Adipocyte (in vitro differentiated cells): ENCODE data around the gene DBNDD1.

Experiments
- DNase-seq: peaks from one replicate; pipeline ENCODE4 v3.0.0-alpha.2; 2015; ENCODE audit warnings: low read depth
- H3K27me3 ChIP-seq: replicated peaks from 2 replicates; pipeline ENCODE4 v1.7.0; 2013; ENCODE audit warnings: mild to moderate bottlenecking, low read length, moderate library complexity; ENCODE audit not compliant: control insufficient read depth, insufficient read depth
- H3K36me3 ChIP-seq: 2 replicates; pipeline ENCODE4 v1.7.0; 2013; ENCODE audit warnings: low read length, mild to moderate bottlenecking, moderate library complexity; ENCODE audit not compliant: control insufficient read depth, insufficient read depth, severe bottlenecking
- H3K4me1 ChIP-seq: 2 replicates; pipeline ENCODE4 v1.7.0; 2013; ENCODE audit warnings: mild to moderate bottlenecking, low read length, moderate library complexity; ENCODE audit not compliant: control insufficient read depth, insufficient read depth
- H3K4me3 ChIP-seq: 2 replicates; pipeline ENCODE4 v1.7.0; 2013; ENCODE audit warnings: mild to moderate bottlenecking, low read length, moderate library complexity
- H3K9ac ChIP-seq: 2 replicates; pipeline ENCODE4 v1.7.0; 2013; ENCODE audit warnings: mild to moderate bottlenecking, low read length, moderate library complexity
- H3K9me3 ChIP-seq: 2 replicates; pipeline ENCODE4 v1.7.0; 2013; ENCODE audit warnings: mild to moderate bottlenecking, low read length, moderate library complexity; ENCODE audit not compliant: control insufficient read depth

DBNDD1 gene

DNA sequence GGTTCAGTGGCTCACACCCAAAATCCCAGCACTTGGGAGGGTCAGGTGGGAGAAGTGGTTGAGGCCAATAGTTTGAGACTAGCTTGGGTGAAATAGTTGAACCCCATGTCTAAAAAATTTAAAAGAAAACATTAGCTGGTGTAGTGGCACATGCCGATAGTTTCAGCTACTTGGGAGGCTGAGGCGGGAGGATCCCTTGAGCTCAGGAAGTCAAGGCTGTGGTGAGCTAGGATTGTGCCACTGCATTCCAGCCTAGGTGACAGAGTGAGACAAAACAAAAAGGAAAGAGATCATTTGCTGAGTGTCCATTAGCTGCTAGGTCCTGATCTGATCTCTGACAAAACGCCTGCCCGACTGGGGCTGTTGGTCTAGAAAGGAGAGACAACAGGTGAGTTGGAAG lies 14.1 kb upstream of the DBNDD1 start:
- H3K36me3 ChIP-seq, result peaks cover 35% of the 10 kb centered on the region

GRCh38 chr16:90032674-90033331 lies 13.5 kb upstream of the DBNDD1 start:
- H3K36me3 ChIP-seq, result peaks cover 29% of the 10 kb centered on the region
- peak; percentile 52 for DNase-seq
- no peaks in the 10 kb centered on the region for H3K9me3 ChIP-seq
- H3K27me3 ChIP-seq, result no peaks in the 10 kb centered on the region
- no peaks in the 10 kb centered on the region for H3K4me1 ChIP-seq
- no peak overlapping the region for H3K4me3 ChIP-seq
- no peak overlapping the region for H3K9ac ChIP-seq

More for the DNA sequence above, 14.1 kb upstream of the DBNDD1 start:
- no peak for DNase-seq
- Histone ChIP-seq H3K27me3 (no peaks in the 10 kb centered on the region), H3K9ac (no peak overlapping the region), H3K4me3 (no peak overlapping the region), H3K4me1 (no peaks in the 10 kb centered on the region), H3K9me3 (no peaks in the 10 kb centered on the region)

DNA sequence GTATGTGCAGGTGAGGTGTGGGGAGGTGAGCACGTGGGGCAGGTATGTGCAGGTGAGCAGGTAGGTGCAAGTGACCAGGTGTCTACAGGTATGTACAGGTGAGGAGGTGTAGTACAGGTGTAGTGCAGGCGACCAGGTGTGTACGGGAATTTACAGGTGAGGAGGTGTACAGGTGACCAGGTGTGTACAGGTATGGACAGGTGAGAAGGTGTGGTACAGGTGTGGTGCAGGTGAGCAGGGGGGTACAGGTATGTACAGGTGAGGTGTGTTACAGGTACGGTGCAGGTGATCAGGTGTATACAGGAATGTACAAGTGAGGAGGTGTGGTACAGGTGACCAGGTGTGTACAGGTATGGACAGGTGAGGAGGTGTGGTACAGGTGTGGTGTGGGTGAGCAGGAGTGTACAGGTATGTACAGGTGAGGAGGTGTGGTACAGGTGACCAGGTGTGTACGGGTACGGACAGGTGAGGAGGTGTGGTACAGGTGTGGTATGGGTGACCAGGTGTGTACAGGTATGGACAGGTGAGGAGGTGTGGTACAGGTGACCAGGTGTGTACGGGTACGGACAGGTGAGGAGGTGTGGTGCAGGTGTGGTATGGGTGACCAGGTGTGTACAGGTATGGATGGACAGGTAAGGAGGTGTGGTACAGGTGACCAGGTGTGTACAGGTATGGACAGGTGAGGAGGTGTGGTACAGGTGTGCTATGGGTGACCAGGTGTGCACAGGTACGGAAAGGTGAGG lies 12.8 kb upstream of the DBNDD1 start:
- H3K4me3 ChIP-seq, result no peak overlapping the region
- H3K9me3 ChIP-seq, result no peaks in the 10 kb centered on the region
- peak; percentile 46 for DNase-seq
- H3K27me3 ChIP-seq, result no peaks in the 10 kb centered on the region
- H3K9ac ChIP-seq, result no peak overlapping the region
- no peaks in the 10 kb centered on the region for H3K4me1 ChIP-seq
- peaks cover 23% of the 10 kb centered on the region for H3K36me3 ChIP-seq

- no peak for DNase-seq
- Histone ChIP-seq H3K4me3 (no peak overlapping the region), H3K4me1 (no peaks in the 10 kb centered on the region), H3K9me3 (no peaks in the 10 kb centered on the region), H3K36me3 (peaks cover 16% of the 10 kb centered on the region), H3K27me3 (no peaks in the 10 kb centered on the region), H3K9ac (no peak overlapping the region)
Observed at GRCh38 chr16:90031186-90031930, 12.1 kb upstream of the DBNDD1 start.

GRCh38 chr16:90028985-90029384 lies 9.7 kb upstream of the DBNDD1 start:
- no peaks in the 10 kb centered on the region for H3K27me3 ChIP-seq
- no peak overlapping the region for H3K4me3 ChIP-seq
- H3K9me3 ChIP-seq, result no peaks in the 10 kb centered on the region
- no peak for DNase-seq
- H3K9ac ChIP-seq, result no peak overlapping the region
- H3K36me3 ChIP-seq, result peaks cover 14% of the 10 kb centered on the region
- no peaks in the 10 kb centered on the region for H3K4me1 ChIP-seq

GRCh38 chr16:90027611-90028010 lies 8.4 kb upstream of the DBNDD1 start:
- no peak for DNase-seq
- no peak overlapping the region for H3K4me3 ChIP-seq
- H3K9ac ChIP-seq, result no peak overlapping the region
- no peaks in the 10 kb centered on the region for H3K9me3 ChIP-seq
- no peaks in the 10 kb centered on the region for H3K27me3 ChIP-seq
- H3K4me1 ChIP-seq, result peaks cover 6% of the 10 kb centered on the region
- peaks cover 14% of the 10 kb centered on the region for H3K36me3 ChIP-seq

DNA sequence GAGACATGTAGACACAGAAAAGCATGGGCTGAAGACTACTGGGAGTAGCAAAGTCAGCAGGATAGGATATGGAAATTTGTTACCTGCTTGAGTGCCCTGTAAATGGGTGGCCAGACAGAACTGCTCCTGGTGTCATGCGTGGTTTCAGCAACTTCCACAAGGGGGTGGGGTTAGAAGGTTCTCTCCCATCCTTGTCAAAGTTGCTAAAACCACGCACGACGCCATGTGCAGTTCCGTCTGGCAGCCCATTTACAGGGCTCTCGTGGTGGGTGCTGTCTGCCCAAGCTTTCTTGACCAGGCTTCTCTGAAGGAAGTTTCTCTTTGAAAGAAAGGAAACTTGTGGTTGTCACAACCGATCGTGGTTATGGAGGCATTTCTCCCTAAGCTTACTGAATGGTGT lies 6.9 kb upstream of the DBNDD1 start:
- Histone ChIP-seq H3K9me3 (no peaks in the 10 kb centered on the region), H3K4me1 (peaks cover 10% of the 10 kb centered on the region), H3K27me3 (no peaks in the 10 kb centered on the region), H3K4me3 (no peak overlapping the region), H3K36me3 (peaks cover 7% of the 10 kb centered on the region), H3K9ac (no peak overlapping the region)
- DNase-seq, result no peak

DNA sequence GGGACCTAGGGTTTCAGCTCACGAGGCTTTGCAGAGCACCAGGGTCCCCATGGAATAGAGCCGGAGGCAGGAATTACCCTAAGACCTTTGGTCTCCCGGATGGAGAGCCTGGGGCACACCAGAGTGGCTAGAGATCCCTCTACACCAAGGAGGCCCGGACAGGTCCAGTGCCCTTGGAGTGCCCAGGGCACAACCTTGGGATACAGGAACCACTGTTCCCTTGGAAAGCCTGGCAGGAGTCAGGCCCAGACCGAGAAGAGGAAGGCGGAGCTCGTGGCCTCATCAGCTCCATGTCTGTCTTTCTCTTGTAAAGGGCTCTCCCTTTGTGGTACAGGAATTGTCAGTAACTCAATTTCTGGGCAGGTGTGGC lies 3.8 kb upstream of the DBNDD1 start:
- H3K4me1 ChIP-seq, result peaks cover 19% of the 10 kb centered on the region
- H3K4me3 ChIP-seq, result peak overlapping the region; percentile 92
- DNase-seq, result no peak
- peak overlapping the region; percentile 93 for H3K9ac ChIP-seq
- no peaks in the 10 kb centered on the region for H3K27me3 ChIP-seq
- H3K36me3 ChIP-seq, result no peaks in the 10 kb centered on the region
- H3K9me3 ChIP-seq, result no peaks in the 10 kb centered on the region

DNA sequence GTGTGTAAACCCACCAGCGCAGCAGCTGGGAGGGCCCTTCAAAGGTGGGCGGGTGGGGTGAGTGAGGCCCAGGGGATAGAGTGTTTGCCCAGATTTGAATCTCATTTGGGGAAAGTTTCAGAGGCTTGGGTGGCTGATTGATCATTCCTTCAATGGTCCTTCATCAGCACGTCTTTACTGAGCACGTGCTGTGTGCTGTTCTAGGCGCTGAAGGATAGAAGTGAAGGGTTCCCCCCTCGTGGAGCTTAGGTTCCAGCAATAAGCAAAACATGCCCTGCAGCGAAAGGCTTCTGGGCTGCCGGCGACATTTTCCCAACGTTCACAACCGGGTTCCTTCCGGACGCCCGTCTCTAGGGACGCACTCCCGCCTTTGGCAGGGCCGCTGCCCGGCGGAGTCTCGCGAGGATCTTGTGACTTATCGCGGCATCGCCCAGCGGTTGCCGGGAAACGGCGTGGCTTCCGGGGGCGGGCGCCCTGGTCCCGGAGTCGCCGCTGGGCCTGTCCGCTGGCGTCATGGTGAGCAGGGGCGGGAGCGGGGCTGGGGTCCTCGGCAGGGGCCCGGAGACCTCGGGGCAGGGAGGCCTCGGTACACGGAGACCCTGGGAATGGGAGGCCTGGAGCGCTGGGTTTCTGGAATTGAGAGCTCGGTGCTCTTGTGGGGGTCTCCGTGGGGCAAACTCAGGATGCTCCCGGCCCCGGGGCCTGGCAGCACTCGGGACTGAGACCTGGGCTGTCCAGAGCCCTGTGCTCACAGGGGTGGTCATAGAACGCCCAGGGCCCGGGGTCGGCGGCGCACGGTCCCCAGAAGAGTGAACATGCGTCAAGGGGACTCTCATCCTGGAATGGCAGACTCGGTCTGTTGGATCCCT lies 3.2 kb upstream of the DBNDD1 start:
- H3K27me3 ChIP-seq, result no peaks in the 10 kb centered on the region
- H3K4me1 ChIP-seq, result peaks cover 19% of the 10 kb centered on the region
- H3K36me3 ChIP-seq, result no peaks in the 10 kb centered on the region
- H3K9me3 ChIP-seq, result no peaks in the 10 kb centered on the region
- peak; percentile 91 for DNase-seq
- H3K4me3 ChIP-seq, result peak overlapping the region; percentile 92
- H3K9ac ChIP-seq, result peak overlapping the region; percentile 93

DNA sequence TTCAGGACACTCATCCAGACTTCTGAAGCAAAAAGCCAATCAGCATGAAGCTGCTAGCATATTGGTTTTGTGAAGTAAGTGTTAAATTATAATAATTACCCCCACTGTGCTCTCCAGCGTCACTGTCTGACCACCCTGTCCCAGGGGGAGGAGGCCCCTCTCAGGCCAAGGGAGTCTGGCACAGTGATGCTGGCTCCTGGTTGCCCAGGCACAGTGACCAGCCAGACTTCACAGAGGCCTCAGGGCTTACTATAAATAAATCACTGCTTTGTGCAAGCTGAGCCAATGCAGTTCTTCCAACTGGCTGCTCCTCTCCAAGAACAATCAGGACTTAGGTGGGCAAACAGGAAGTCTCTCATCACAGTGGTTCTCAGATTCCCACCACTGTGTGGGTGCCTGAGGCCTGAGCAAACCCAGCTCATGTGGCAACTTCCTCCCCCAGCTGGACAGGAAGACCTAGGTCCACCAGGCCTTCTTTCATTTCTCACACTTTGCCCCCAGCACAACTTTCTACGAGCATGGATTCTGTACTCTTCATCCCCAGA lies 1.7 kb upstream of the DBNDD1 start:
- Histone ChIP-seq H3K27me3 (no peaks in the 10 kb centered on the region), H3K9ac (no peak overlapping the region), H3K4me1 (peaks cover 19% of the 10 kb centered on the region), H3K4me3 (no peak overlapping the region), H3K9me3 (no peaks in the 10 kb centered on the region), H3K36me3 (no peaks in the 10 kb centered on the region)
- no peak for DNase-seq
